DND-41 (cell line): ENCODE measurements around the gene SNX19.

ENCODE experiments used
- CTCF ChIP-seq: IDR thresholded peaks from 2 replicates; pipeline ENCODE4 v1.5.1; 2012; ENCODE audit warnings: borderline replicate concordance, low read length, moderate library complexity, mild to moderate bottlenecking; ENCODE audit not compliant: poor library complexity, severe bottlenecking; ENCODE audit errors: extremely low read depth
- EZH2 ChIP-seq: IDR thresholded peaks from 3 replicates; pipeline ENCODE4 v1.6.1; 2012; ENCODE audit warnings: borderline replicate concordance, low read depth, mild to moderate bottlenecking, moderate library complexity, low read length, inconsistent platforms; ENCODE audit not compliant: severe bottlenecking

- TF ChIP-seq CTCF (peak; percentile 91), EZH2 (no peak)
Observed at GRCh38 chr11:130894322-130895025, 21.8 kb downstream of the SNX19 start.
